Erythroblast (primary cell): Measurements from ENCODE around the gene OR2H2.

Source experiments
- GATA1 ChIP-seq: IDR thresholded peaks from 2 replicates; pipeline ENCODE4 v1.6.1; 2011; ENCODE audit warnings: low read depth, mild to moderate bottlenecking, control low read depth, low read length, moderate library complexity
- POLR2A ChIP-seq: IDR thresholded peaks from 2 replicates; pipeline ENCODE4 v1.6.1; 2011; ENCODE audit warnings: mild to moderate bottlenecking, low read length

DNA sequence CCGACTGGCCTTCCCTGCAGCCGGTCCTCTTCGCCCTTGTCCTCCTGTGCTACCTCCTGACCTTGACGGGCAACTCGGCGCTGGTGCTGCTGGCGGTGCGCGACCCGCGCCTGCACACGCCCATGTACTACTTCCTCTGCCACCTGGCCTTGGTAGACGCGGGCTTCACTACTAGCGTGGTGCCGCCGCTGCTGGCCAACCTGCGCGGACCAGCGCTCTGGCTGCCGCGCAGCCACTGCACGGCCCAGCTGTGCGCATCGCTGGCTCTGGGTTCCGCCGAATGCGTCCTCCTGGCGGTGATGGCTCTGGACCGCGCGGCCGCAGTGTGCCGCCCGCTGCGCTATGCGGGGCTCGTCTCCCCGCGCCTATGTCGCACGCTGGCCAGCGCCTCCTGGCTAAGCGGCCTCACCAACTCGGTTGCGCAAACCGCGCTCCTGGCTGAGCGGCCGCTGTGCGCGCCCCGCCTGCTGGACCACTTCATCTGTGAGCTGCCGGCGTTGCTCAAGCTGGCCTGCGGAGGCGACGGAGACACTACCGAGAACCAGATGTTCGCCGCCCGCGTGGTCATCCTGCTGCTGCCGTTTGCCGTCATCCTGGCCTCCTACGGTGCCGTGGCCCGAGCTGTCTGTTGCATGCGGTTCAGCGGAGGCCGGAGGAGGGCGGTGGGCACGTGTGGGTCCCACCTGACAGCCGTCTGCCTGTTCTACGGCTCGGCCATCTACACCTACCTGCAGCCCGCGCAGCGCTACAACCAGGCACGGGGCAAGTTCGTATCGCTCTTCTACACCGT lies 31.5 kb upstream of the OR2H2 start:
- no peak for TF ChIP-seq POLR2A
- TF ChIP-seq GATA1 = no peak
